GM19043 (cell line): ENCODE data around the gene GLYATL3.

Experiments
- ATAC-seq: cut with Tn5 transposase; IDR thresholded peaks from one replicate; pipeline ENCODE4 v1.9.1; 2021; ENCODE audit warnings: low read depth; ENCODE audit not compliant: unreplicated experiment

Gene GLYATL3

GRCh38 chr6:49543087-49543858 is 43.5 kb downstream of the GLYATL3 start:
- no peak for ATAC-seq

GRCh38 chr6:49546331-49546730 is 46.6 kb downstream of the GLYATL3 start:
- ATAC-seq: no peak

- ATAC-seq: no peak
Measured at GRCh38 chr6:49548613-49549304, 49.0 kb downstream of the GLYATL3 start.

GRCh38 chr6:49549691-49550491 is 50.2 kb downstream of the GLYATL3 start:
- ATAC-seq: no peak

- ATAC-seq: peak; percentile 65
Measured at GRCh38 chr6:49550492-49551077, 50.9 kb downstream of the GLYATL3 start, which contains the start of gene C6orf141. C6orf141 (plus strand) TSS chr6:49550668; CDS start chr6:49550793, 125 bp downstream.

GRCh38 chr6:49551078-49551865 is 51.5 kb downstream of the GLYATL3 start:
- ATAC-seq: peak; percentile 38

- ATAC-seq: peak; percentile 33
Measured at GRCh38 chr6:49551866-49552129, 52.1 kb downstream of the GLYATL3 start.

GRCh38 chr6:49552596-49552995 is 52.9 kb downstream of the GLYATL3 start:
- ATAC-seq: no peak

GRCh38 chr6:49553384-49553783 is 53.7 kb downstream of the GLYATL3 start:
- ATAC-seq: no peak

- no peak for ATAC-seq
Measured at GRCh38 chr6:49555951-49556350, 56.2 kb downstream of the GLYATL3 start.

GRCh38 chr6:49556429-49556837 is 56.7 kb downstream of the GLYATL3 start:
- ATAC-seq: no peak

GRCh38 chr6:49557177-49557576 is 57.5 kb downstream of the GLYATL3 start:
- no peak for ATAC-seq

- no peak for ATAC-seq
Measured at GRCh38 chr6:49558238-49558637, 58.5 kb downstream of the GLYATL3 start.

- ATAC-seq: no peak
Measured at GRCh38 chr6:49563006-49563886, 63.5 kb downstream of the GLYATL3 start.

GRCh38 chr6:49564552-49564951 is 64.8 kb downstream of the GLYATL3 start:
- no peak for ATAC-seq

- ATAC-seq: no peak
Measured at GRCh38 chr6:49565261-49565660, 65.5 kb downstream of the GLYATL3 start.

- no peak for ATAC-seq
Measured at GRCh38 chr6:49565855-49566254, 66.1 kb downstream of the GLYATL3 start.

GRCh38 chr6:49570474-49571079 is 70.9 kb downstream of the GLYATL3 start:
- ATAC-seq: no peak

- ATAC-seq: no peak
Measured at GRCh38 chr6:49576618-49577017, 76.9 kb downstream of the GLYATL3 start.
